ENCODE results near the gene NOTO.

- TF ChIP-seq CTCF (IDR thresholded peaks at IDR 0.05; ENCODE audit: borderline replicate concordance, extremely low read depth, low read length, poor library complexity, severe bottlenecking): no peak
- no peak for TF ChIP-seq EZH2 (IDR thresholded peaks at IDR 0.05; ENCODE audit: borderline replicate concordance, low read depth, low read length, severe bottlenecking)
These were observed 39.5 kb upstream of the NOTO start for GRCh38 chr2:73162856-73163391.

Measured in DND-41 (cell line).